Hematopoietic multipotent progenitor cell treated with erythropoietin and hydrocortisone succinate and interleukin-3 and kit ligand, for 17 days (in vitro differentiated cells): Measurements from ENCODE around the gene NPIPB2.
"Not testable (repeated sequence)": the region's sequence is repeated elsewhere in the genome, so short reads cannot be mapped to it uniquely, and the experiment has no call there.

Experiments used
- DNase-seq: peaks from one replicate; pipeline ENCODE4 v3.0.0-alpha.2; 2015; ENCODE audit warnings: low spot score

Gene NPIPB2

GRCh38 chr16:11941945-11942344 is at the start of gene NPIPB2:
Gene NPIPB2 (minus strand): TSS chr16:11942045. CDS start chr16:11942045, 0 bp downstream.
- not testable (repeated sequence) for DNase-seq

- no peak for DNase-seq
Observed at GRCh38 chr16:11990702-11991390, 49.0 kb upstream of the NPIPB2 start.

- DNase-seq = no peak
Observed at GRCh38 chr16:11988258-11988978, 46.6 kb upstream of the NPIPB2 start.

- DNase-seq = no peak
Observed at GRCh38 chr16:11986521-11987057, 44.7 kb upstream of the NPIPB2 start.

- DNase-seq = no peak
Observed at GRCh38 chr16:11985250-11985649, 43.4 kb upstream of the NPIPB2 start.

GRCh38 chr16:11980136-11980844 is 38.4 kb upstream of the NPIPB2 start:
- DNase-seq = no peak

GRCh38 chr16:11979013-11979672 is 37.3 kb upstream of the NPIPB2 start:
- DNase-seq = no peak

GRCh38 chr16:11978080-11978479 is 36.2 kb upstream of the NPIPB2 start:
- no peak for DNase-seq

GRCh38 chr16:11977376-11978041 is 35.7 kb upstream of the NPIPB2 start:
- peak; percentile 63 for DNase-seq

- DNase-seq = peak; percentile 22
Observed at GRCh38 chr16:11976850-11977375, 35.1 kb upstream of the NPIPB2 start.

GRCh38 chr16:11973070-11973469 is 31.2 kb upstream of the NPIPB2 start:
- no peak for DNase-seq

GRCh38 chr16:11972128-11972527 is 30.3 kb upstream of the NPIPB2 start:
- DNase-seq = no peak

GRCh38 chr16:11970292-11970691 is 28.4 kb upstream of the NPIPB2 start:
- not testable (repeated sequence) for DNase-seq

- no peak for DNase-seq
Observed at GRCh38 chr16:11968577-11968976, 26.7 kb upstream of the NPIPB2 start.

GRCh38 chr16:11967195-11967911 is 25.5 kb upstream of the NPIPB2 start:
- no peak for DNase-seq

- no peak for DNase-seq
Observed at GRCh38 chr16:11966173-11966572, 24.3 kb upstream of the NPIPB2 start.

GRCh38 chr16:11964761-11965551 is 23.1 kb upstream of the NPIPB2 start, which contains the start of gene TNFRSF17:
Gene TNFRSF17 (plus strand): TSS chr16:11965210. CDS start chr16:11965325, 115 bp downstream.
- no peak for DNase-seq

- DNase-seq = no peak
Observed at GRCh38 chr16:11963706-11964105, 21.9 kb upstream of the NPIPB2 start.

- not testable (repeated sequence) for DNase-seq
Observed at GRCh38 chr16:11962978-11963377, 21.1 kb upstream of the NPIPB2 start.

GRCh38 chr16:11962457-11962856 is 20.6 kb upstream of the NPIPB2 start:
- not testable (repeated sequence) for DNase-seq
